Measurements from ENCODE around the gene CADPS2. TPM values are rescaled to one million over a fixed set of nuclear protein-coding genes. Genes with fewer than 3 reads are reported as not detected.

The CADPS2 gene
- total and polyA plus RNA-seq, 2 of the 8 experiments (the other 6 are each of a cell fraction or from before 2014, with no cell fraction given) = 8.9 to 22.3 TPM

GRCh38 chr7:122727354-122727753 is 158.9 kb downstream of the CADPS2 start:
- Histone ChIP-seq H3K27me3 (replicated peaks in 1 of 4; ENCODE audit: control insufficient read depth in 3 of 4, extremely low read depth in 1 of 4, insufficient read depth in 3 of 4, low read length in 3 of 4) (no peaks in the 10 kb centered on the region), H3K79me1 (ENCODE audit: low read depth, low read length) (no peaks in the 10 kb centered on the region), H2BK120ac (replicated peaks; ENCODE audit: low read depth, low read length) (no peak overlapping the region), H2AK5ac (ENCODE audit: low read depth, low read length) (no peak overlapping the region), H4K91ac (replicated peaks; ENCODE audit: insufficient read length, low read length) (no peak overlapping the region), H3K4me1 (replicated peaks in 1 of 4; ENCODE audit: control insufficient read depth in 3 of 4, insufficient read depth in 4 of 4, low read length in 3 of 4) (no peaks in the 10 kb centered on the region), H3K79me2 (ENCODE audit: control insufficient read depth in 1 of 2, insufficient read depth in 2 of 2, low read length in 2 of 2) (no peaks in the 10 kb centered on the region), H3K27ac (ENCODE audit: low read depth, low read length) (no peak overlapping the region), H2BK5ac (ENCODE audit: low read depth, low read length) (no peak overlapping the region), H3K18ac (ENCODE audit: extremely low read depth, low read length) (no peak overlapping the region), H4K8ac (ENCODE audit: extremely low read depth, insufficient read depth, low read length) (no peak overlapping the region), H2AFZ (ENCODE audit: low read length) (no peak overlapping the region), H3K9me3 (ENCODE audit: insufficient read depth in 2 of 2, low read depth in 1 of 2, low read length in 1 of 2) (no peaks in the 10 kb centered on the region), H3K23ac (ENCODE audit: insufficient read length) (no peak overlapping the region), H4K20me1 (replicated peaks in 1 of 2; ENCODE audit: control insufficient read depth in 1 of 2, insufficient read depth in 2 of 2, low read length in 2 of 2) (no peaks in the 10 kb centered on the region), H3K4me2 (ENCODE audit: insufficient read depth in 1 of 2, low read depth in 2 of 2, low read length in 2 of 2) (no peak overlapping the region), H3K9ac (replicated peaks in 1 of 4; ENCODE audit: extremely low read depth in 1 of 4, low read depth in 3 of 4, low read length in 3 of 4) (no peak overlapping the region), H3K23me2 (ENCODE audit: low read depth, low read length) (no peaks in the 10 kb centered on the region), H4K5ac (ENCODE audit: insufficient read length, low read depth, low read length) (no peak overlapping the region), H3K4me3 (ENCODE audit: extremely low read depth in 1 of 4, insufficient read depth in 2 of 4, low read depth in 3 of 4, low read length in 4 of 4) (no peak overlapping the region), H3K56ac (replicated peaks; ENCODE audit: insufficient read length, low read depth, low read length) (no peak overlapping the region), H3K36me3 (ENCODE audit: control insufficient read depth in 2 of 4, insufficient read depth in 4 of 4, low read length in 3 of 4) (no peaks in the 10 kb centered on the region), H2BK15ac (ENCODE audit: low read length) (no peak overlapping the region), H3K4ac (replicated peaks; ENCODE audit: insufficient read length, low read depth, low read length) (no peak overlapping the region), H2BK20ac (ENCODE audit: low read length) (no peak overlapping the region), H3K14ac (ENCODE audit: insufficient read length) (no peak overlapping the region), H2BK12ac (ENCODE audit: low read depth, low read length) (no peak overlapping the region)
- ChIA-PET POLR2A (ENCODE audit: partially characterized antibody) (interaction anchor here (0.9 kb wide), 1 partner anchor 13 kb away, joined by 3 read pairs; no protein-coding TSS in a partner anchor), CTCF (ENCODE audit: partially characterized antibody) (interaction anchor here (0.6 to 1.9 kb wide), 9 partner anchors 8 to 769 kb away, joined by 3 to 7 read pairs (median 4); no protein-coding TSS in a partner anchor)
- TF ChIP-seq EP300 (IDR thresholded peaks at IDR 0.05; ENCODE audit: borderline replicate concordance in 1 of 2, low read depth in 2 of 2, low read length in 2 of 2) = no peak
- no peak for TF ChIP-seq TBP (IDR thresholded peaks at IDR 0.05; ENCODE audit: low read depth, low read length)
- no peak for TF ChIP-seq JUND (IDR thresholded peaks at IDR 0.05; ENCODE audit: low read length)
- no peak for TF ChIP-seq CTCF (IDR thresholded peaks at IDR 0.05; ENCODE audit: control extremely low read depth in 1 of 3, insufficient read depth in 1 of 3, low read depth in 1 of 3, low read length in 3 of 3)
- no peak for TF ChIP-seq CEBPB (IDR thresholded peaks at IDR 0.05; ENCODE audit: low read depth, low read length)
- TF ChIP-seq POLR2AphosphoS5 (IDR thresholded peaks at IDR 0.05; ENCODE audit: low read depth, low read length) = no peak
- TF ChIP-seq RAD21 (IDR thresholded peaks at IDR 0.05 in 1 of 2, conservative IDR thresholded peaks at IDR 0.05 in 1 of 2; ENCODE audit: low read depth in 2 of 2, low read length in 2 of 2) = no peak
- no peak for TF ChIP-seq NANOG (IDR thresholded peaks at IDR 0.05; ENCODE audit: insufficient read depth, low read depth, low read length, poor library complexity, severe bottlenecking)
- TF ChIP-seq SIN3A (conservative IDR thresholded peaks at IDR 0.05 in 1 of 2, IDR thresholded peaks at IDR 0.05 in 1 of 2; ENCODE audit: low read depth in 1 of 2, low read length in 2 of 2) = no peak
- TF ChIP-seq KDM1A (IDR thresholded peaks at IDR 0.05; ENCODE audit: borderline replicate concordance, low read length) = no peak
- no peak for TF ChIP-seq BRCA1 (IDR thresholded peaks at IDR 0.05; ENCODE audit: low read depth, low read length)
- DNase-seq (ENCODE audit: low read depth in 1 of 2, low spot score in 2 of 2) (no peak), FAIRE-seq (no peak)

Data from H1 (cell line).